ENCODE data around the gene MYL5.
"Not testable (repeated sequence)": the region's sequence is repeated elsewhere in the genome, so short reads cannot be mapped to it uniquely, and the experiment has no call there.

Gene MYL5

DNA sequence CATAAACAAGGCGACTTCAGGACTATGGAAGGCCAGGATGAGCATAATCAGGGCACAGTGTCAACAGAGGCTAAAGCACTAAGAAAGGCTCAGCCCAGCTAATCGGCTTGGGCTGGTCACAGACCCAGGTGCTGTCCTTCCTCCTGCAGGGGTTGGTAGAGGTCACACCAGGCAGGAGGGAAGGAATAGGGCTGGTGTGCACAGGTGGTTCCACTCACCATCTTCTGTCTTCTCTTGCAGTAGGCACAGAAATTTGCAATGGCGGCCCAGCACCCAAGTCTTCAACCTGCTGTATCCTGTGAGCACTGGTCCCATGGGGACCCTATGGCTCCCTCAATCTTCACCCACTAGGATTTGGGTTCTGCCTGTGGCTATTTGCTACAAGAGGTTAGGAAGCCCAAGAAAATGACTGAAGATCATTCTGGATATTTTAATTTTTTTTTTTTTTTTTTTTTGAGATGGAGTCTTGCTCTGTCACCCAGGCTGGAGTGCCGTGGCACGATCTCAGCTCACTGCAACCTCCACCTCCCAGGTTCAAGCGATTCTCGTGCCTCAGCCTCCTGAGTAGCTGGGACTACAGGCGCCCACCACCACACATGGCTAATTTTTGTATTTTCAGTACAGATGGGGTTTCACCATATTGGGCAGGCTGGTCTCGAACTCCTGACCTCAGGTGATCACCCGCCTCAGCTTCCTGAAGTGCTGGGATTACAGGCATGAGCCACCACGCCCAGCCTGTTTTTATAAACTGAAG, 4.4 kb upstream of the MYL5 start:
- DNase-seq (ENCODE audit: low read depth in 2 of 2): not testable (repeated sequence)

DNA sequence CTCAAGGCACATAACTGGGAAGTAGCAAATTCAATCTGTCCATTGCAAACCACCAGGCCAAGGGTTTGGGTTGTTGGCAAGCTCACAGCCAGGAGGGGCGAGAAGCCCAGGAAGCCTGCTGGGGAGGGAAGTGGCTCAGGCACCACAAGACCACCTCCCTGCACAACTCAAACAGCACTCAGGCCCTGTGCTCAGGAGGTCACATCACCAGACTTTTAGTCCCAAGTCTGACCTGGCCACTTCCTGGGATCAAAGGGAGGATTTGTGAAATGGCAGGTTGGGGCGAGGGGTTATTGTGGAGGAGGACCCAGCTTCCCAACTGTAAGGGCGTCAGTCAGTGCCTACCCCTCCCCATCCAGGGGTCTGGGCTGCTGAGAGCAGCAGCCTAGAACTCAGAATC, 2.6 kb upstream of the MYL5 start:
- DNase-seq (ENCODE audit: low read depth in 2 of 2): no peak

DNA sequence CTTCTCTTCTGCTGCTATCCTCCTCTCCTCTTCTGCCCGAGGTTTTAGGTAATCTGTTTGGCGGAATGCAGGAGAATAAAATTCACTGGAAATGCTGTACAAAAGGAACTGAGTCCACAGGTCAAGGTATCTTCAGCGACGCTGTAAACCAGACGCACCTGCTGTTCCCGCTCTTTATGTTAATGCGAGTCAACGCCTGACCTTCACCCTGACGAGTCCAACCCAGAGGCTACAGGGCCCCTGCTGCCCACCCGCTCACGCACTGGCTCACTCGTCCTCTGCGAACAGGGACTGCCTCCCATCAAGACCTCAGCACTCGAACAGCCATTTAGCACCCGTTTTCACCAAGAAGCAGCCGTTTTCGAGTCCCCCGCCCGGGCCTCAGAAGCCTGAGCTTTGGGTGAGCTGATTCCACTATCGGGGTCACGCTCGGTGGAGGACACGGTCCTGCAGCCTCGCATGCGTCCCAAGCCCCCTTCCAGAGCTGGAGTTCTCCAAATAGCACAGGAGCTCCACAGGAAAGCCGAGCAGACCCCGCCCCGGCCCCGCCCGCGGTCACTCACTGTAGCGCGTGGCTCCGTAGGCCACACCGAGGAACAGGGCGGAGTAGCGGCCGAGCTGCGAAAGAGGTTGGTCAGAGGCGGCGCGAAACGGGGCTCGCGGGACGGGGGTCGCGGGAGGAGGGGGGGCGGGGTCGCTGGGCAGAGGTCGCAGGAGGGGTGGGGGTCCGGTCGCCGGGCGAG, 822 bp upstream of the MYL5 start:
- no peak for DNase-seq (ENCODE audit: low read depth in 2 of 2)

GRCh38 chr4:675036-675882, 917 bp downstream of the MYL5 start:
- no peak for DNase-seq (ENCODE audit: low read depth in 2 of 2)

DNA sequence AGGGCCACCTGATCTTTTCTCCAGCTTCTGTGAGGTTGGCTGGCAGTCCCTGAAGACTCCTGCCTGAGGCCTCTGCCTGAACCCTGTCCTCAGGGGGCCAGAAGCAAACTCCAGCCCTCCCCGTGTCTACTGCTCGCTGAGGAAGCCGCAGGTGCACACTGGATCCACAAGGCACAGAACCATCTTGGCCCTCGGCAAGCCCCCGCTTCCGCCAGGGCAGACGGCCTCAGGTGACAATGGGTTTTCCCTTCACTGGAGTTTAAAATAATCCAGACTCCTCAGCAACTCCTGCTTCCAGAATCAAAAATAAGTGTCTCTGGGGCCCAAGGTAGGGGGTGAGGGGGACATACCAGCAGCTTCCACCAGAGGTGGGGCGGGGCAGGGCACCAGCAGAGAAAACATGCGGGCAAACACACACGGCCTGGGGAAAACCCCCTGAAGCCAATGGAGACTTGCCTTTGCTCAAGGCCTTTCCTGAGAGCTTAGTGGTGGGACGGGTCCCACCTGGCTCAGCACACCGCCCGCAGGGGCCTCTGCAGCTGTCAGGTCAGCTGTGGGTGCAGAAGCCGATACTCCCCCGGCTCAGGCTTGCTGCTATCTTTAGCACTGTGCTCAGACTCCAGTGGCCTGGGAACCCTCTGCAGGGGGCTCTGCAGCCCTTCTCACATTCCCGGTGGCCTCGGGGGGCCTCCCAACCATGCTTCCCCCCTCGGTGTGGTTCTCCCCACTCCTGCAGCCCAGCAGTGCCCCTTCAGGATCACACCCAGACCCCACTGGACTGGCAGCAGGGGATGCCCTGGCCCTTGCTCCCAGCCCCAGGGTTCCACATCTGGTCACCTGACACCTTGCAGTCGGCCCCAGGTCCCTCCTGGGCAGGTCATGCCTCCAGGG, 1.9 kb downstream of the MYL5 start:
- DNase-seq (ENCODE audit: low read depth in 2 of 2): no peak

- DNase-seq (ENCODE audit: low read depth in 2 of 2): no peak
Measured at GRCh38 chr4:676871-677235, 2.5 kb downstream of the MYL5 start.

DNA sequence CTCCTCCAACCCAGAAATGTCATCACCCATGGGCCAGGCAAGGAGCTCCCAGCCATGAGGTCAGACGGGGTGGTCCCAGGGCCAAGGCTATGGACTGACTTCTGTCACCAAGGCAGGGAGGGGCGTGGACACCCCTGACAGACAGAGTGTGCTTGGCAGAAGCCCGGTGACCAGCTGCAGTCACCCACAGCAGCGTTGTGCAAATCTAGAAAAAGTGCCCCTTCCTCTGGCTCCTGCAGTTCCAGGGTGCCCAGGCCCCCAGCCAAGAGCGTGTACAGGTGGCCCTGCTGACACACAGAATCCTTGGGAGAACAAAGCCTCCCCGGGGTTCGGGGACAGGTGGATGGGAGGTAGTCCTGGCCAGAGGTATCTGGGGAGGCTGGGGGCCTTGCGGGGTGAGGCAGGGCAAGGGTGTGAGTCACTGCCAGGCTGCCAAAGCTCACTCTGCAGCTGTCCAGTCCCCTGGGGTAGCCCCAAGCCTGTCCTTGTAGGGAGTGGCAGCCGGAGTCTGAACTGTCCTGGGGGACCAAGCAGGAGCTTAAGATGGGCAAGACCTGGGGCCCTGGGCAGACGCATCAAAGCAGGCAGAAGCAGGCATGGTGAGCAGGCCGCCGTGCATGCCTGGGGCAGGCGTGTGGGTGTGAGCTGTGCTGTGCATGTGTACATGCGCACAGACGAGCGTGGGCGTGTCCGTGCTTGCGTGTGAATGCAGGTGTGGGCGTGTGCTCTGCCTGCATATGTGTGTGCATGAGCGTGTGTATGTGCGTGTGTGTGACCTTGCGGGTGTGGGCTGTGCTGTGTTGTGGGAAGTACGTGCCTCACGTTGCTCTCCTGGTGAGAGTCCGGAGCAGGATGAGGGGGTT, 3.3 kb downstream of the MYL5 start:
- no peak for DNase-seq (ENCODE audit: low read depth in 2 of 2)

DNA sequence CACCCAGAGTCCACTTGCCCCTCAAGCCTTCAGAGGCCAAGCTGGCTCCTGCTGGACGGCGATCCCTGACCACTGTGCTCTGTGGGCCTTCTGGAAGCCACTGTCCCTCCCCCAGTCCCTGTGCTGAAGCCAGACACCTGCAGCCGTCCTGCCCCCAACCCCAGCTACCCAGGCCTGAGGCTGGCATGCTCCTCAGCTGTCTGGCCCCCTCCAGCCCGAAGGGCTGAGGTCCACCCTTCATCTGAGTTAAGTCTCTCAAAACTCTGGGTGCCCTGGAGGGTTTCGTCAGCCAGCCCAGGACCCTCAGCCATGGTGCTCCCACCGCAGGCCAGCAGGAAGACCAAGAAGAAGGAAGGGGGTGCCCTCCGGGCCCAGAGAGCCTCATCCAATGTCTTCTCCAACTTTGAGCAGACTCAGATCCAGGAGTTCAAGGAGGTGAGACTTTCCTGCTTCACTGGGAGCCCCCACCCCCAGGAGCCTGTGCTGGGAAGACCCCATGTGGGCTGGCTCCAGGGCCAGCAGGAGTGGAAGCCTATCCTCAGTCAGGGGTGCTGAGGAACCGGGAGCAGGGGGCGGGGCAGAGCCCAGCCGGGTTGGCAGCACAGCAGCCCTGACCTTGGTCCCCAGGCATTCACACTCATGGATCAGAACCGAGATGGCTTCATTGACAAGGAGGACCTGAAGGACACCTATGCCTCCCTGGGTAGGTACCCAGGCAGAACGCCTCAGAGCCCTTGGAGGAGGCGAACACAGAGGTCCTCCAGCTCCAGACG, 4.2 kb downstream of the MYL5 start:
- no peak for DNase-seq (ENCODE audit: low read depth in 2 of 2)

DNA sequence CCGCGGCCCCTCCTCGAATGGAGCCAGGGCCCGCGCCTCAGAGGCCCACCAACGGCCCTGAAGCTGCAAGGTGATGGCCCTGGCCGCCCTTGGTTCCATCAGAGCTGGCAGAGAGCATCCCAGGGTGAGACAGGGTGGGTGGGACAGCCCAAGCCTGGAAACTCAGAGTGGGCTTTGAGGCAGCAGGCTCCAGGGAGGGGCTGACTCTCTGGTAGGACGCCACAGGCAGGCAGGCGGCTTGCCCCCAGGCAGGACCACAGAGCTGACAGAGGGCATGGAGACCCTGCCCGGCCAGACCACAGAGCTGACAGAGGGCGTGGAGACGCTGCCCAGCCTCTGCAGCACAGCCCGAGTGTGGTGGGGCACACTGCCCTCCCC, 4.8 kb downstream of the MYL5 start:
- DNase-seq (ENCODE audit: low read depth in 2 of 2): no peak

GRCh38 chr4:679629-680028, 5.3 kb downstream of the MYL5 start:
- no peak for DNase-seq (ENCODE audit: low read depth in 2 of 2)

DNA sequence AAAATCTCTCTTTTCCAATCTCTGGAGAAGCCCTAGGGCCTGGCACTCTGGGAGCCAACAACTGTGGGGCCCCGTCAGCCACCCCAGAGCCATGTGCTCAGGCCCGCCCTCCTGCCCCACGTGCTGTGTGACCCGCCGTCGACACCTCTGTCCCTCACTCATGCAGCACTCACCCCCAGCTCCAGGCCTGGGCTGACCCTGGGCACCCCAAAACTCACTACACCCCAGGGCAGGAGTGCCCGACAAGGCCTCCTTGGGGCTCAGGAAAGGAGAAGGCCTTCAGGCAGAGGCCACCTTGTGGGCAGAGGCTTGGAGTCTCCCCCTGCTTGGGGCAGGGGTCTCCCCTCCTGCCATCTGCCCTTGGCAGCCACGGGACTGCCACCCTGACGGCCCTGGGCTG, 5.7 kb downstream of the MYL5 start:
- DNase-seq (ENCODE audit: low read depth in 2 of 2): no peak

DNA sequence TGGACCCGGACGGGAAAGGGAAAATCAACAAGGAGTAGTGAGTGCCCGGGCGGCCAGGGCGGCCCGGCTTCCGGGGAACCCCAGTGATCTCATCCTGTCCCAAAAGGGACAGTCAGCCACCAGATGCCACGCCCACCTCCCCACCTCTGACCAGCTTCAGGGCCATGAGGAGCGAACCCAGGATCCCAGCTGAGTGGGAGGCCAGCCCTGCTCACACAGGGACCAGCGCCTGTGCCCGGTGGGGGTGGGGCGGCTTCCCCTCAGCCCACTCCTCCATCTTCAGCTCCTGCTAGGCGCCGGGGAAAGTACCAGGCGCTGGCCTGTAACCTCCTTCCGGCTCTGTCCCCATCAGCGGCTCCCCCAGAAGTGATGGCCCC, 6.2 kb downstream of the MYL5 start:
- no peak for DNase-seq (ENCODE audit: low read depth in 2 of 2)

DNA sequence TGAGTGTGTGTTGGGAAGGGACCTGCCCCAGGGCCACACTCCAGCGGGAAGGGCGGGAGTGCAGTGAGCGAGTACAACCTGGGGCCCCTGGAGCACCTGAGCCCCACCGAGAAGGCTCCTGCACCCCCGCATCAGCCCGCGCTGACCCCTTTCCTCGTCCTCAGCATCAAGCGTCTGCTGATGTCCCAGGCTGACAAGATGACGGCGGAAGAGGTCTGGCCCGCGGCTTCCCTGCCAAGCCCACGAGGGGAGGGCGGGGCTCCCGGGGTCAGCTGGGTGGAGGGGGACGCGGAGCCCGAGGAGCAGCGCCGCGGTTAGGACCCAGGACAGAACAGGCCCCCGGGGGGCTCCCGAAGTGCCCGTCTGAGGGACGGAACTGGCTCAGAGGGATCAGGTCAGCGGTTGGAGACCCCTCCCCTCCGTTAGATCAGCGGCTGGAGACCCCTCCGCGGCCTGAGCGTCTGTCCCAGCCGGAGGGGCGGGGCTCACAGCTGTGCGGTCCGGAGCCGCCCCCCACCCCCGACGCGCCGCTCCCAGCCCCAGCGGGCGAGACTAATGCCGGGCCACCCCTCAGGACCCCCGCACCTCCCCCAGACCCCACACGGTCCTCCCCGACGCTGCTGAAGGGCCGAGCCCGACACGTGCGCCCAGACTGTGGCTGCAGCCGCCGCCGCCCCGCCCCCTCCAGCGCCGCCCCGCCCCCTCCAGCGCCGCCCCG, 6.7 kb downstream of the MYL5 start:
- no peak for DNase-seq (ENCODE audit: low read depth in 2 of 2)

GRCh38 chr4:681736-682451, 7.6 kb downstream of the MYL5 start:
- no peak for DNase-seq (ENCODE audit: low read depth in 2 of 2)

DNA sequence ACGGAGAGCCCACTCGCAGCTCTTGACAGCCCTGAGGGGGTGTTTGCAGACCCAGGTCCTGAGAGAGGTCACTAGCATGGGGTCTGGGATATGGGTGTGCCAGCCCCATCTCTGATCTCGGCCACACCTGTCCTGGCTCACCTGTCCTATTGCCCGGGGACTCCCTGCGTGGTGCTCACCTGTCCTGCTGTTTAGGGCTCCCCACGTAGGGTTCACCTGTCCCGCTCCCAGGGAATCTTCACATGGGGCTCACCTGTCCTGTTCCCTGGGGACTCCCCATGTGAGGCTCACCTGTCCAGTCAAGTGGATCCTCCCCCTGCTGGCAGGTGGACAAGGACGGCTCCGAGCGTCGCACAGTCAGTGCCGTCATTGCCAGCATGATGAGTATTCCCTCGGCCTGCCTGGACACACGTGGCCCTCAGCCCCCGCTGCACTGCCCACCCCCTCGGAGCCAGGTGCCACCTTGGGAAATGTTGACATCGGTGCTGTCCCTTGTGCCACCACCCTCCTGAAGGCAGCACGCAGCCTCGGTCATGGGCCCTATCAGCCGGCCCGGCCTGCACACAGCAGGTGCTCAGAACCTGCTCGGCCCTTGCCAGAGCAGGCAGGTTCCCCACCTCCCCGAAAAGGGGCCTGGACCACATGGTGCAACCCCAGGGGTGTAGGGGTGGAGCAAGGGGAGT, 8.3 kb downstream of the MYL5 start:
- no peak for DNase-seq (ENCODE audit: low read depth in 2 of 2)

DNA sequence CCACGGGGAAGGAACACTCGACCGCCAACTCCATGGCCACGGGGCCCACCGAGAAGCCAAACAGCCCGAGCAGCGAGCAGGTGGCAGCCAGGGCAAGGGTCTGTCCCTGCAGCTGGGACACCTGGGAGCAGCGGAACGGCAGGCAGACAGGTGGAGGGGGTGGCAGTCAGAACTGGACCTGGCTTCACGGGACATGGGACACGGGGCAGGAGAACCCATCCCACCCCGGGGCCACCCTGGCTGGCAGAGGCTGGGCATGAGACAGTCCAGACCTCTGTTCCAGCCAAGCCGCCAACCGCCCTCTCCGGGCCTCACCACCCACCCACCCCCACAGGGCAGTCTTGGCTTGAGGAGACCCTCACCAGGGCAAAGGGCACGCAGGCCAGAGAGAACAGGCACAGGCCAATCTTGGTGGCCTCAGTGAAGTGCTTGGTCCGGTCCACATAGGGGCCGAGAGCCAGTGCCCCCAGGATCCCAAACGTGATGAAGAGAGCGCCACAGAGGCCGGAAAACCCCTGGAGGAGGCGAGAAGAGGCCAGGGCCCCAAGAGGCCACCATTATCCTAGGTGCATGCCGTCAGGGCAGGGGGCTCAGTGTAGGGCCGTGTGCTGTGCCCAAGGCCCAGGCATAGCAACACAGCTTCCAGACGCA, 9.0 kb downstream of the MYL5 start:
- no peak for DNase-seq (ENCODE audit: low read depth in 2 of 2)

DNA sequence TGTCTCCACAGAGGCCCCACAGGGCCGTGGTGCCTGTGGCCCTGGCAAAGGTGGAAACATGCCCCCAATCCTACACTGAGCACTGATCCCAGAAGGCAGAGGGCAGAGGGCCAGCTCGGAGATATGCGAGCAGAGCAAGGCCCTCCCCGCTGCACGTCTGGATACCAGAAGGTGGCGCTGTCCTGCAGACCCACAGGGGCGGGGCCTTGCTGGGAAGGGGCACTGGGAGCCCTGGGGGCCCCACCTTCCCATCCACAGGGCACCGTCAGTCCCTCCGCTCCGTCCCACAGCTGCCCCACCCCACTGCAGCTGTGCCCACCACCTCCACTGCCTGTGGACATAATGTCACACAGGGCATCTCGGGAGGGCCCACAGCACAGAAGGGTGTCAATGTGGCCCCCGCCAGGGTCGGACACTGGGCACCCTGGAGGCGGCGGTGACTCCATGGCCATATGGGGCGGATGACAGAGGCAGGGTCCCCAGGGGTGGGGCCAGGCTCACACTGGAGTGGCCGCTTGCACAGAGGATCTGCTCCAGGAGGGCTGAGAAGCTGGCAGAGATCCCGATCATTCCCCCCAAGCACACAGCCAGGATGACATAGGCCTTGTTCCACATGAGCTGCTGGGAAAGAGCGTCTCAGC, 9.8 kb downstream of the MYL5 start:
- no peak for DNase-seq (ENCODE audit: low read depth in 2 of 2)
